ENCODE results near the gene MYRFL.

The MYRFL gene

GRCh38 chr12:69935651-69936100 lies 110.6 kb downstream of the MYRFL start:
- no peak for DNase-seq

- no peak for DNase-seq
Observed at GRCh38 chr12:69936214-69936731, 111.2 kb downstream of the MYRFL start.

GRCh38 chr12:69936766-69937165 lies 111.7 kb downstream of the MYRFL start:
- no peak for DNase-seq

- DNase-seq, result no peak
Observed at GRCh38 chr12:69947123-69947522, 122.1 kb downstream of the MYRFL start.

DNA sequence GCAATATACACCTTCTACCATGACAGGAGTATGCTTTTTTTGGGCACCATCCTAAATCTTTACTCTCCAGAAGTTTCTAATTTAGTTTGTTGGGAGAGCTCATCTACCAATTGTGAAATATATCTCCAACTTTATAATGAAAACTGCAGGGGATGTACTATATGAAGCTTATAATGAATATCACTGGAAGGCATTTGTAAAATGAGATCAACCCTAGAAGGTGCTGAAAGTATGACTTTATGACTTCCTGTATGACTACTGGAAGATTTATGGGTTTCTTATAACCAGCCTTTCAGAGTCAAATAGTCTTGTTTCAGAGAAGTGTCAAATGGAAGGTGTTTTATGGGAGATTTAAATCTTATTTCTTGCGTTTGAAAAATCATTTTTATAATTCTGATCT lies 122.9 kb downstream of the MYRFL start:
- no peak for DNase-seq

DNA sequence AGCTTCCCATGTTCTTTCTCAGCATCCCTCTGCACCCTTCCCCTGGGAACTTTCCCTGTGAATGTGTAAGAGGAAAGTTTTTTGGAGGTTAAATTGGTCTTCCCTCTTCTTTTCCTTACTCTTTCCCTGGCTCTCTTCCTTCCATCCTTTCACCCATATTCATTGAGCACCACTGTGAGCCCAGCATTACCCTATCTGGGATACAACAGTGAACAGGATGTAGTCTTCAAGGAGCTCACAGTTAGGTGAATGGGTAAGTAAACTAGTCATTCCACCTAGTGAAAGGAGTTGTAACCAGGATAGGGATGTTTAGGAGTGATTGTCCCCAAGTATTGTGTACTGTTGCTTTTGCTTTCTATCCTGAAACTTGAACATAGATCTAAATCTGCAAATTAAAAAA lies 123.8 kb downstream of the MYRFL start:
- no peak for DNase-seq

DNA sequence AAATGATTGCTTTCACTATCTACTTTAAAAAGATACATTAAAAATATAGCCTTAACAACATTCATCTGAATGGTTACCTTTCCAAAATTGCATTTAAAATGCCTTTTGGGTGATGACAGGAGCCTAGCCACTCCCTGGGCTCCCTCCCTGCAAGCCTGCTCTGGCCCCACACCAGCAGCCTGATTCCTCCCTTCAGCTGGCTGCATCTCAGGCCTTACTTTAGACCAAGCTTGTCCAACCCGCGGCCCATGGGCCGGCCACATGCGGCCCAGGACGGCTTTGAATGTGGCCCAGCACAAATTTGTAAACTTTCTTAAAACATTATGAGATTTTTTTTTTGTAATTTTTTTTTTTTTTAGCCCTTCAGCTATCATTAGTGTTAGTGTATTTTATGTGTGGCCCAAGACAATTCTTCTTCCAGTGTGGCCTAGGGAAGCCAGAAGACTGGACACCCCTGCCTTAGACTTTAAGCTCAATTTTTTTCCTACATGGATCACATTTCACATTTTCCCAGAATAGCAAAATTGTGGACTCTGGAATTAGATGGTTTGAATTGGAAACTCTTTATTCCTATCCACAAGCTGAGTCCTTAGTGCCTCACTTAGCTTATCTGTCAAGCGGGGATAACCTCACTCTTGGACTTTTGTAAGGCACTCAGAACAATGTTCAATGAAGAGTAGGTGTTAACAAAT lies 124.4 kb downstream of the MYRFL start:
- DNase-seq, result no peak

DNA sequence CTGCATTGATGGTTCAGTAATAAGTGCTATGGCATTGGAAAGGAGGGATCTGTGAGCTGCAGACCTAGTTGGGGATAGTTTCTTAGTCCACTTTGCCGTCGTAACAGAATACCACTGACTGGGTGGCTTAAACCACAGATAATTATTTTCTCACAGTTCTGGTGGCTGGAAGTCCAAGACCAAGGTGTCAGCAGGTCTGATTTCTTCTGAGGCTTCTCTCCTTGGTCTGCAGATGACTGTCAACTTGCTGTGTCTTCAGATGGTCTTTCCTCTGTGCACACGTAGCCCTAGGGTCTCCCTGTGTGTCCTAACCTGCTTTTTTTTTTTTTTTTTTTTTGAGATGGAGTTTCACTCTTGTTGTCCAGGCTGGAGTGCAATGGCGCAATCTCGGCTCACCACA lies 126.1 kb downstream of the MYRFL start:
- DNase-seq, result no peak

GRCh38 chr12:69952890-69953289 lies 127.9 kb downstream of the MYRFL start:
- DNase-seq, result no peak

DNA sequence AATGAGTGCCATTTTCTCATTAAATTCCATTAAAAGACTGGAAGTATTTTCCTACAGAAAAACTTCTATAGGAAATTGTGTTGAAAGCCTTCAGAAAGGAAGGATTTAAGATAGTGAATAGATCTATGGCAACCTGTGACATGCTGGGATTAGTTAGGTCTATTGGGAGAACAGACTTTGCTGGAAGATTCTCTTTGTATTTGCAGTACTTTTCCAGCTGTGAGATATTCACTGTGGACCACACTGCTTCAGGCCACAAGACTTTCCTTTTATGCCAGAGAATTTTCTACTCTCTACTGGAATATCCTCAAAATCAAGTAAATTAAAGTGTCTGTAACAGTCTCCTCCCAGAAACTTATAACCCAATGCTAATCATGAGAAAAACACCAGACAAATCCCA lies 136.2 kb downstream of the MYRFL start:
- no peak for DNase-seq

DNA sequence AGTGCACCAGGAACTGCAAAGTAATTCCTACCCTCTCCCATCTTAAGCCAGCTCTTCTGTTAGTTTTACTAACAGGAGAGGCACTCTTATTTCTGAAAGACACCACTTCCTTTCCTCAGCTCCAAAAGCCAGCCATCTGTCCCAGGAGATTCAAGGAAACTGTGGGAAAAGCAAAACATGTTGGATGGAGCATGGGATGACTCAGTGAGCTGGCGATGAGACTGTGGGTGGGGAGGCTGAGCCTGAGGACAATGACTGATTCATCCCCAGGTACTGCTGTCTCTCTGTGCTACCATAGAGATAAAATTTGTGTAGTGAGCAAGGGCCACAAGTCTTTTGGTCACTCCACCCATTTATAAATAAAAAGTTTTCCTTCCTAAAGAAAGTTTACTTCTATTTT lies 141.4 kb downstream of the MYRFL start:
- DNase-seq, result no peak

- no peak for DNase-seq
Observed at GRCh38 chr12:69966839-69967238, 141.8 kb downstream of the MYRFL start.

DNA sequence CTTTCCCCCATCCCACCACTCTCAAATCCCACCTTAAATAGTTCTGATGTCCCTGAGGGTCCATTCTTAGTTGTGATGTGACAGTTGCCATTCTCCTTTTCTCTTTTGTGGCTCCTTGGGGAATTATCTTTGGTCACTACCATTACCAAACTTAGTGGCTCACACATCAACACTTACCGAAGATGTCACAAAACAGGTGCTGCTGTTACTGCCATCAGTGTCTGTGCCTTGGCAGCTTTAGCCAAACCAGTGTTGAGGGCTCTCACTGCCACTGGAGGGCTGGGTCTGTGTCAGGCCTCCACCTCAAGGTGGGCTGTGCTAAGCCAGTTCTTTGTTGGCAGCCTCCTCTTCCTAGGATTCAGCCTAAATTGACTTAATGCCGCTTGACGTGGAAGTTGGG lies 144.0 kb downstream of the MYRFL start:
- no peak for DNase-seq

DNA sequence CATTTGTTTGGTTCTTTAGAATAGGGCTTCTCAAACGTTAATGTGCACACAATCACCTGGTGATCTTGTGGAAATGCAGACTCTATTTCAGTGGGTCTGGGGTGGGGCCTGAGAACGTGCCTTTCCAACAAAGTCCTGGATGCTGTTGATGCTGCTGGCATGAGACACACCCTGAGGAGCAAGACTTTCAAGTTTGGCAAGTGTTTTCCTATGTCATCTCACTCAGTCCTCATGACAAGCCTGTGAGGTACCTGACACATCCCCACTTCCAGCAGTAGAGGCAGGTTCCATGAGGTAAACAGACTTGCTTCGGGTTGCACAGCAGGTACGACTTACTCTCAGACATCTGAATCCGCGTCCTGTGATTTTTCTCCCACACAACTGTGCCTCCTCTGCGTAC lies 147.1 kb downstream of the MYRFL start:
- no peak for DNase-seq

DNA sequence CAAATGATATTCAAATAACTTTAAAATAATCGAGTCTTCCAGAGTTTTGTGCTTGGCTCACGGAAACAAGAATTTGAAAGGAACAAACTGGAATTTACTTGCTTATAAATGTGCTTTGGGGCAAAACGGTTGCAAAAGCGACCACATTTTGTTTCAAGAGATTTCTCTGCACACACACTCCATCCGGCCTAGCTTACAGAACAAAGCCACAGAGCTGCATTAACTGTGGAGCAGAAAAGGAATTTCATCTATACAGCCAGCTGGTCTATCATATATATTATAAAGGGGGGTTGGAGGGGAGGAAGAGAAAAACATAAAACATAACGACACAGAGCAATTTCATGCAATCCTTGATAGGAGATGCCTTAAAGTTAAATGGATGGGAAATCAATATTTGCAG lies 153.0 kb downstream of the MYRFL start:
- no peak for DNase-seq

- no peak for DNase-seq
Observed at GRCh38 chr12:69981881-69982475, 157.0 kb downstream of the MYRFL start.

- DNase-seq, result no peak
Observed at GRCh38 chr12:69984241-69984640, 159.2 kb downstream of the MYRFL start.

- no peak for DNase-seq
Observed at GRCh38 chr12:69985656-69986055, 160.6 kb downstream of the MYRFL start.

DNA sequence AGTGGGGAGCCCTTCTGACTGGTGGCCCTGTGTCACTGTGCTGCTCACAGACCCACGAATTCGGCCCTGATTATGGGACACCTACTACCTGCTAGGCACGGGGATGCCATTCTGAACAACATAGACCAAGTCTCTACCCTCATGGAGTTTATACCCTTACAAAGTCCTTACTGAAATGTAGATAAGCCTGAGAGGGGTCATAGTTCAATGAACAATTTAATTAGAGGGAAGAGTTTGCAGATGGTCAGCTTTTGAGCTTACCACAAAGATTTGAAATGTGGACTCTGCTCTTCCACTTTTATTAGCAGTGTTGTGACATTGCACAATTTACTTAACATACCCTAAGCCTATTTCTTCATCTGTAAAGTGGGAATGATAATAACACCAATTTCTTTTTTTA lies 161.1 kb downstream of the MYRFL start:
- no peak for DNase-seq

- no peak for DNase-seq
Observed at GRCh38 chr12:69987579-69988091, 162.6 kb downstream of the MYRFL start.

DNA sequence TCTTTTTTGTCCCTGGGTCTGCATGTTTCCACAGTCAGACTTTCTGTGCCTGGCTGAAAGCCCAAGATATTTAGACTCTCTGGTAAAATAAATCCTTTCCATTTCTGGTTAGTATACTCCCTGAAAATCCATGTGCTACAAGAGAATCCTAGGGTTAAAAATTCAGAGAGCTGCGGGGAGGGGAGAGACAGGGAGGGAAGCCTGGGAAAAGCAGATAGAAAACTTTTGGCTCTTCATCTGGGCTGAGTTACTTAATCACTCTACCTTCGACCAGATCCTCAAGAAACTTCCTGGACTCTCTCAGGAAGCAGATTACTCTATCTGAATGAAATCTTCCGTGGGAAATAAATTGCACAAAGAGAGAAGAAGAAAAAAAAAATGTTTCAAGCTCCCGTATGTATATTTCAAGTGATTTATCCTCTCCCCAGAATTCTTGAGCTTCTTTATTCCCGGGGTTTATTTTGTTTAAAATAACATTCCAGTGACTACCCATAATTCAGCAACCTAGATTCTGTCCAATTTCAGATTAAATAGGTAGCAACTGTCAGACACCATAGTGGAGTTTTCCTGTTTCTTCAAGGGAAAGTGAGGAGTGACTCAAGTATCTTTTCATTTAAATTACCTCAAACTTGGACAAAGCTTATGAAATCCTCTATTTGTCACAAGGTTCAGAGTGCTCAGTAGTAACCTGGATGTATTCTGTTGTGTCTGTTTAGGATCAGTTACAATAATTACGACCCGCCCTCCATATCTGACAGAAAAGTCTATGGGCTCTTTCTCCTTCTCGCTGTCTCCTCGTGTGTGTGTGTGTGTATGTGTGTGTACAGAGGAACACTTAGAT lies 163.7 kb downstream of the MYRFL start:
- no peak for DNase-seq

DNA sequence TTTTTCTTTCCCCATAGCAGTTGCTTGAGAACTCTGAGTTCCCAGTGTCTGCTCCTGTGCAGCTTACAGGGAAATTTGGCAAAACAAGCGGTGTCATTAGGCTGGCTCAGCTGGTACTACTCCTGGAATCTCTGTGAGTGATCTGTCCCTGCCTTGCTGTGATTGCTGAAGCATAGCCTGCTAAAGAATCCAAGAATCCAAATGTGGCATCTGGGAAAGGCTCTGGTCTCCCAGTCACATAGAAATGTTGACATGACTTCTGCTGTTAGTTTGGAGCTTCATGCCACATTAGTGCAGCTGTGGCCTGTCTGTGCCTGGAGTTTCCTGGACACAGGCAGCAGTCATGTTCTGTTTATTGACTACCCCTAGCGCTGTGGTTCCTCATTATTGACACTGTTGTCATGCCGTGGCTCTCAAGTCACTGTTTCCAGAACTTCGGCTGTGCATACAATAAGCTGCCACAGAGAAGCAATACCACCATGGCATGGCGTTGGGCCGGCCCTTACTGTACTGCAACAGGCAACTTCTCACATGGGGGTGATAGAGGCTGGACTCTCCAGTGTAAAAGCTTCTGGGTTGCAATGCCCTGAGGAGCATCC lies 166.8 kb downstream of the MYRFL start:
- no peak for DNase-seq

GRCh38 chr12:69993433-69993832 lies 168.4 kb downstream of the MYRFL start:
- no peak for DNase-seq
